Thoracic aorta (tissue), 2 donors: ENCODE data around the gene XRCC4. TPM values are rescaled to one million over a fixed set of nuclear protein-coding genes. Genes with fewer than 3 reads are reported as not detected.

ENCODE experiments used
- ATAC-seq: fragments of 150-250 bp; one replicate; pipeline ENCODE4 v1.8.0; 2017; ENCODE audit warnings: low read depth; ENCODE audit not compliant: insufficient number of reproducible peaks, low FRiP score
- DNase-seq: peaks from one replicate; pipeline ENCODE4 v3.0.0-alpha.2; 2020; ENCODE audit warnings: low spot score
- H3K27ac ChIP-seq, 2 donors: fragments of 200-600 bp; sonication (generic); 1 replicate in 1 of 2; 2 replicates in 1 of 2; pipeline ENCODE4 v1.5.1; 2016; ENCODE audit warnings: mild to moderate bottlenecking in 2 of 2, moderate library complexity in 2 of 2
- H3K27me3 ChIP-seq: fragments of 200-600 bp; sonication (generic); replicated peaks from 2 replicates; pipeline ENCODE4 v1.6.0; 2016; ENCODE audit warnings: mild to moderate bottlenecking; ENCODE audit not compliant: insufficient read depth
- H3K36me3 ChIP-seq: fragments of 200-600 bp; sonication (generic); one replicate; pipeline ENCODE4 v1.5.1; 2016
- H3K4me1 ChIP-seq, 2 donors: fragments of 200-600 bp; sonication (generic); 1 replicate in 1 of 2; 2 replicates in 1 of 2; pipeline versions ENCODE4 v1.5.1 to v1.6.0; 2016; ENCODE audit warnings: low read depth in 2 of 2, mild to moderate bottlenecking in 1 of 2; ENCODE audit not compliant: control insufficient read depth in 1 of 2
- H3K4me3 ChIP-seq: fragments of 200-600 bp; sonication (generic); 2 replicates; pipeline ENCODE4 v1.5.1; 2016; ENCODE audit warnings: mild to moderate bottlenecking
- H3K9me3 ChIP-seq: fragments of 200-600 bp; sonication (generic); 2 replicates; pipeline ENCODE4 v1.5.1; 2016
- CTCF ChIP-seq: fragments of 200-600 bp; sonication (generic); IDR thresholded peaks from one replicate; pipeline ENCODE4 v1.5.1; 2019; ENCODE audit warnings: antibody characterized with exemption
- total RNA-seq, 2 donors: library from RNA; depleted of rRNA; stranded (reverse); fragments of >200 nt; gene quantifications; one replicate each; pipeline versions ENCODE4 v1.1.0 to v1.2.3, GENCODE V29; 2016

The XRCC4 gene
- total RNA-seq, 2 donors from 2014 or later, result 7.8 to 11.1 TPM

GRCh38 chr5:83363111-83363885 lies 286.0 kb downstream of the XRCC4 start:
- Histone ChIP-seq H3K4me1 (no peaks in the 10 kb centered on the region), H3K9me3 (no peaks in the 10 kb centered on the region), H3K27ac (no peak overlapping the region), H3K27me3 (no peaks in the 10 kb centered on the region), H3K36me3 (no peaks in the 10 kb centered on the region), H3K4me3 (no peak overlapping the region)
- TF ChIP-seq CTCF, result no peak
- DNase-seq, result no peak
- no peak for ATAC-seq

DNA sequence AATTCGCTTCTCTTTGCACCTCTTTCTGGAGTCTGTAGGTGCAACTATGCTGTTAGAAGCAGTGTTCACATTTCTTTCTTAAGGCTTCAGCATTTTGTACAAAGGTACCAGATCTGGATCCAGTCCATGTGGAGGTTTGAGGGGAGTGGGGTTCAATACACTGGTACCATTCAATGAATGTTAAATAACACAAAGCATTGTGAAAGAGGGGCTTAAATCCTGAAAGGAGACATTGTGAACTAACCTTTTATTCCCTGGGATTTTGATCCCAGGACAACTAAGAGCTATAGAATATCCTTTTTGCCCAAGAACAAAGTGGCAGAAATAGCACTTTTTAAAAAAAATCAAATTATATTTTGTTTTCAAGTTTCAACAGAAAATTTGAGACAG lies 286.5 kb downstream of the XRCC4 start:
- Histone ChIP-seq H3K9me3 (no peaks in the 10 kb centered on the region), H3K4me1 (no peaks in the 10 kb centered on the region), H3K27me3 (no peaks in the 10 kb centered on the region), H3K36me3 (no peaks in the 10 kb centered on the region), H3K4me3 (no peak overlapping the region), H3K27ac (no peak overlapping the region)
- DNase-seq (no peak), ATAC-seq (no peak)
- no peak for TF ChIP-seq CTCF

DNA sequence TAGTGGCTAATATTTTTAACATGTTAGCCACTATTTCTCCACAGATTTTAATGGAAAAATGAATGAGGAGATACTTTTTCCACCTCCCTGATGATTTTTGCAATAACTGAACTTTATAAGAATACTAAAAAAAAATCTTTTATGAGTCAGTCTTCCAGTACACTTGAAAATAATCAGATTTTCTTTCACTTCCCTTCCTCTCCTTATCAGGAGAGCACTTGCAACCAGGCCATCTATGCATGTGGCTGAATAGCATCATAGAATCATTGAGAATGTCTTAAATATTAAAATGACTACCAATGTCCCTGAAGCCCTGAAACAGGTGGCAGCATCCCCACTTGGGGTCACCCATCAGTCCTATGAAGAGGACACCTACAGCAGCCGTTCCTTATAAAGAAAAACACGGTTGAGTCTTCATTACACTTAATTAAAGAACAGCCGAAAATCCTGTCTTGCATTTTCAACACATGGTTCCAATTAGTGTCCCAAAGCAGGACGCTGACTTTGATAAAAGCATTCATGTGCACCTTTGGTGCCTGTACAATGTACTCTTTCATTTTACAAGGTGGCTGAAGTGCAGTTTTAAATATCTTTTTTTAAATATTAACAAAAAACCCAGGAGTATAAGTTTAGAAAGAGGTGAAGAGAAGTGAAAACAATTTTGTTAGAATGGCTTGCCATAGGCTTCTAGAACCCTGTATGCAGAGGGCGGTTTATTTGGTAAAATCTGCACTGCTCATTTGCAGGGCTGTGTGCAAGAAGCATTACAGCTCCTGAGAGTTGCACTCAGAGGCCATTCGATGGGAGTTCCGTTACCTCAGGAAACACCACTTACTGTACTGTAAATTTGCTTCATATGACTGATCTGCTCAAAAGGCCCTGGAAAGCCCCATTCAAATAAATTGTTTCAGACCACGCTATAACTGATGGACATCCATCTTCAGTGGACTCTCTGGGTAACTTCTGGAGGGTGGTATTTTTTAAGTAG lies 287.3 kb downstream of the XRCC4 start:
- ATAC-seq, result no peak
- H3K4me3 ChIP-seq, result no peak overlapping the region
- H3K27ac ChIP-seq, result no peak overlapping the region
- no peak for DNase-seq
- H3K27me3 ChIP-seq, result no peaks in the 10 kb centered on the region
- H3K36me3 ChIP-seq, result no peaks in the 10 kb centered on the region
- no peaks in the 10 kb centered on the region for H3K9me3 ChIP-seq
- TF ChIP-seq CTCF, result no peak
- H3K4me1 ChIP-seq, result no peaks in the 10 kb centered on the region

DNA sequence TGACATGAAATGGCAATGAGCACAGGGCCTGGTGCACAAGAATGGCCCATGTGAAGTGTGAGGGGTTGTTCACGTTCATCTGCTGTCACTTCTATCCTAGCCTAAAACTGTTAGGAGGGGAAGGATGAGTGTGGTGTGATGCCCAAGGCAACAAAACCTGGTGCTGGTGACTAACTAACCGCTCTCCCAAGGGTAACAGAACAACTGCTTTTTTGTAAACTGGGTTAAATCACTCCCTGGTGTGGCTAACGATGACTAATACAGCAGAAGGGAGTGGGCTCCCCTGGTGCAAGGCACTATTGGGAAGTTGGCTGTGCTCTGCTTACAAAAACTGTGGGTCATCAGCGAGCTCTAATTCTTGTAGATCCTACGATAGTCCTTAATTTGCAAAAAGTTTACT lies 291.0 kb downstream of the XRCC4 start:
- Histone ChIP-seq H3K27me3 (no peaks in the 10 kb centered on the region), H3K4me1 (no peaks in the 10 kb centered on the region), H3K9me3 (no peaks in the 10 kb centered on the region), H3K27ac (no peak overlapping the region), H3K36me3 (no peaks in the 10 kb centered on the region), H3K4me3 (no peak overlapping the region)
- TF ChIP-seq CTCF, result no peak
- DNase-seq, result no peak
- ATAC-seq, result no peak

DNA sequence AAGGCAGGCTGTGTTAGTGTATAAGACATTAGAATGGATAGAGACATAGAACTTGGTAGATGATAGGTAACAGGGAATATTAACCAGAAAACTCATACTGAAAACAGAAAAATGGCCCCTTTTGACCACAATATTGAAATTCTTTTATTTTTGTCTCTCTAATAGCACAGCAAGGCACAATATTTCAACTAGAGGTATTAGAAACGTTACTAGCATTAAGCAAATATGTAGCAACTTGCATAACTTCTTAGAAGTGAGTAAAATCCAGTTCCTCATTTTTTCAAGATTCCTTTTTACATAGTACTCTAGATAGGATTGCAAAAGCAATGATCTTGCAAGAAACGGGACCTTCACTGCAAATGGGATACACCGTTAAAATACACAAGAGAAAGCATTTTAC lies 291.5 kb downstream of the XRCC4 start:
- Histone ChIP-seq H3K36me3 (no peaks in the 10 kb centered on the region), H3K27me3 (no peaks in the 10 kb centered on the region), H3K9me3 (no peaks in the 10 kb centered on the region), H3K4me1 (no peaks in the 10 kb centered on the region), H3K4me3 (no peak overlapping the region), H3K27ac (no peak overlapping the region)
- DNase-seq (no peak), ATAC-seq (no peak)
- TF ChIP-seq CTCF, result no peak
